ENCODE results near the gene GMDS. TPM values are rescaled to one million over a fixed set of nuclear protein-coding genes. Genes with fewer than 3 reads are reported as not detected.

The GMDS gene
- total and polyA plus RNA-seq, 2 experiments from 2014 or later, result 3.0 to 12.6 TPM

DNA sequence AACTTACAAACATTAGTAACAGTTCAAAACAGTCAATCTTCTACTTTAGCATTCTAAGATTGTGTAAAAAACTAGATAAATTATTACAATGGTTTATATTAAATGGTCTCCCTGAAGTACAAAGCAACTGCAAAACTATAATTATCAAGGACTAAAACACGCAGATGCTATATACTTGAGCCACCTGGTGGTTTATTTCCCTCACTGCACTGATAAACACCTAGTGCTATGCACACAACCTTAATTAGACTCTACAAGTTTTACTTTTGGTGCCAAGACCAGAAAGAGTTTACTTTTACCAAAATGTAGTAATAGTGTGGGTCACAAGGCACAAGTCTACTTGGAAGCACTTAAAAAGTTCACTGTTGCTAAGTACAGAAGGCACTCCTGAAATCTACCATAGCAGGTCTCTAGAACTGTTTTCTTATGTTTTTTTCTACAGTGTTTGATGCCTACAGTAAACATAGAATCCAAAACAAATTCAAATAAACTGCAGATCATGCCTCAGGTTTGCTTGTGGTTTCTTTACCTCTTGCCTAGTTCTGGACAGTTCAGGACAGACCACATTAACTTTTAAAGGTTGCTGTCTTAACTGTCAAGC is 49.2 kb downstream of the GMDS start:
- H3K4me3 ChIP-seq, result no peak overlapping the region
- H3K9me3 ChIP-seq (ENCODE audit: low read depth), result no peaks in the 10 kb centered on the region
- WGBS, 2 experiments (ENCODE audit: low coverage in 1 of 2, low lambda C conversion rate in 2 of 2, missing lambda C conversion rate in 2 of 2), result 11 to 12% methylated on average over 1 of the region's 1 CpG
- H3K4me2 ChIP-seq (ENCODE audit: unreplicated experiment), result no peak overlapping the region
- H3K9ac ChIP-seq, result no peak overlapping the region
- peak; percentile 70 for DNase-seq
- H4K20me1 ChIP-seq (ENCODE audit: insufficient read depth), result no peaks in the 10 kb centered on the region
- H3K27ac ChIP-seq, result no peak overlapping the region
- in situ Hi-C loops (cut with MboI), result no loop called here
- no peaks in the 10 kb centered on the region for H3K79me2 ChIP-seq (ENCODE audit: insufficient read depth)
- TF ChIP-seq EZH2 (IDR thresholded peaks at IDR 0.05; ENCODE audit: insufficient read depth, poor library complexity, severe bottlenecking) (no peak), EZH2phosphoT487 (IDR thresholded peaks at IDR 0.05; ENCODE audit: insufficient read depth, low read depth) (no peak)
- H3K9me2 ChIP-seq (ENCODE audit: insufficient read depth), result no peaks in the 10 kb centered on the region
- no peaks in the 10 kb centered on the region for H3K36me3 ChIP-seq (ENCODE audit: low read depth)
- H3K27me3 ChIP-seq (replicated peaks; ENCODE audit: insufficient read depth), result no peaks in the 10 kb centered on the region
- H3F3A ChIP-seq (ENCODE audit: insufficient read depth), result no peaks in the 10 kb centered on the region
- H2AFZ ChIP-seq, result no peak overlapping the region
- peaks cover 4% of the 10 kb centered on the region; the same call in 1 of the 2 replicates for H3K4me1 ChIP-seq (ENCODE audit: insufficient read depth)

DNA sequence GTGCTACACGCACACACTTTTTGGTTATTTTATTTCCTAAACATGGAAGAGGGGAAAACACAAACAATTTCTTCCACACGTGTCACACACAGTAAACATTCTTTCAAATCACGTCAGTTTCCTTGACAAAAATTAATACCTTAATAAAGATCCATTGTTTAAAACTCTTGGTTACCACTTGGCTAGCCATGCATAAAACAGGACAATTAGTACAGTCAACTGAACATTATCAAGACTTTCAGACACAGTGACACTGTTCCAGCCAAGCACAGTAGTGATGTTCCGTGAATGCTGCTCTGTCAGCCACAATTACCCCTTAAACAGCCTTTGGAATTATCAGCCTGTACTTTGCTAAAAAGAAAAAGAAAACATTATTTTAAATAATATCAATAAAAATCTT is 50.8 kb downstream of the GMDS start:
- Histone ChIP-seq H3K9me2 (ENCODE audit: insufficient read depth) (no peaks in the 10 kb centered on the region), H3K4me3 (no peak overlapping the region), H3K27me3 (replicated peaks; ENCODE audit: insufficient read depth) (no peaks in the 10 kb centered on the region), H3K36me3 (ENCODE audit: low read depth) (no peaks in the 10 kb centered on the region), H3K9me3 (ENCODE audit: low read depth) (no peaks in the 10 kb centered on the region), H3K9ac (no peak overlapping the region), H3K27ac (no peak overlapping the region), H3F3A (ENCODE audit: insufficient read depth) (no peaks in the 10 kb centered on the region), H3K4me2 (ENCODE audit: unreplicated experiment) (no peak overlapping the region), H2AFZ (no peak overlapping the region), H3K4me1 (ENCODE audit: insufficient read depth) (peaks cover 4% of the 10 kb centered on the region; the same call in 1 of the 2 replicates), H3K79me2 (ENCODE audit: insufficient read depth) (no peaks in the 10 kb centered on the region), H4K20me1 (ENCODE audit: insufficient read depth) (no peaks in the 10 kb centered on the region)
- in situ Hi-C loops (cut with MboI), result no loop called here
- DNase-seq, result no peak
- 94 to 98% methylated on average over 4 of the region's 4 CpGs for WGBS, 2 experiments (ENCODE audit: low coverage in 1 of 2, low lambda C conversion rate in 2 of 2, missing lambda C conversion rate in 2 of 2)
- no peak for TF ChIP-seq EZH2phosphoT487 (IDR thresholded peaks at IDR 0.05; ENCODE audit: insufficient read depth, low read depth)
- no peak for TF ChIP-seq EZH2 (IDR thresholded peaks at IDR 0.05; ENCODE audit: insufficient read depth, poor library complexity, severe bottlenecking)

DNA sequence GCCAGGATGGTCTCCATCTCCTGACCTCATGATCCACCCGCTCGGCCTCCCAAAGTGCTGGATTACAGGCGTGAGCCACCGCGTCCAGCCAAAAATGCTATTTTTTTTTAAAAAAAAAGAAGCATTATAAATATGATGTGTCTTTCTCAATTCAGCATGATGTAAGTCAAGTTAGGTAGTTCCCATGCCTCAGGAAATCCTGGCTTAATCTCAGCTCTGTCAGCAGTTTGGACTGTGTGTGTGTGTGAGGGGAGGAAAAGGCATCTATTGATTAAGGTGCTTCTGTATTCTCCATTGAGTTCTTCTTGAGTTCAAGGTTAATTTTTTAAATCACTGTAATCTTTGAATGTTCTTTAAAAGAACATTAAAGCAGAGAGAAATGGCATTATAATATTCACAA is 51.5 kb downstream of the GMDS start:
- in situ Hi-C loops (cut with MboI), result no loop called here

DNA sequence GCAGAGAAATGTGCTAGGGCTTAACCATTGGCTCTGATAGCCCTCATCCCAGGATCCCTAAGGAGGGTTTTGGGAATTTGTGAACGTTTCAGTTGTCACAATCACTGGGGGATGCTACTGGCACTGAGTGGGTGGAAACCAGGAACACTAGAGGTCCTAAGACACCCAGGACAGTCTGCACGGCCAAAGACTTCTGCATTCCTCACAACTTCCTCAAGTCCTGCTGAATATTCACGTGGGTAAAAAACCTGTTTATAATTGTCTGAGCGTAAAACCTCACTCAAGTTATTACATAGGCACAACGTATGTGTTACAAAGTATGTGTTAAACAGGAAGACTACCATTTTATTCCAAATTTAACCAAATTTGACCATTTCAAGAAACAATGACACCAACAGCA is 52.4 kb downstream of the GMDS start:
- no peaks in the 10 kb centered on the region for H4K20me1 ChIP-seq (ENCODE audit: insufficient read depth)
- no peaks in the 10 kb centered on the region for H3K9me2 ChIP-seq (ENCODE audit: insufficient read depth)
- H3K27ac ChIP-seq, result no peak overlapping the region
- no peaks in the 10 kb centered on the region for H3K36me3 ChIP-seq (ENCODE audit: low read depth)
- TF ChIP-seq EZH2phosphoT487 (IDR thresholded peaks at IDR 0.05; ENCODE audit: insufficient read depth, low read depth) (no peak), EZH2 (IDR thresholded peaks at IDR 0.05; ENCODE audit: insufficient read depth, poor library complexity, severe bottlenecking) (no peak)
- no peak overlapping the region for H3K4me3 ChIP-seq
- 79 to 80% methylated on average over 5 of the region's 5 CpGs for WGBS, 2 experiments (ENCODE audit: low coverage in 1 of 2, low lambda C conversion rate in 2 of 2, missing lambda C conversion rate in 2 of 2)
- no peaks in the 10 kb centered on the region for H3K79me2 ChIP-seq (ENCODE audit: insufficient read depth)
- H3K4me2 ChIP-seq (ENCODE audit: unreplicated experiment), result no peak overlapping the region
- no peaks in the 10 kb centered on the region for H3K9me3 ChIP-seq (ENCODE audit: low read depth)
- peaks cover 4% of the 10 kb centered on the region; the same call in 1 of the 2 replicates for H3K4me1 ChIP-seq (ENCODE audit: insufficient read depth)
- no peaks in the 10 kb centered on the region for H3F3A ChIP-seq (ENCODE audit: insufficient read depth)
- in situ Hi-C loops (cut with MboI), result no loop called here
- H3K27me3 ChIP-seq (replicated peaks; ENCODE audit: insufficient read depth), result no peaks in the 10 kb centered on the region
- H3K9ac ChIP-seq, result no peak overlapping the region
- no peak for DNase-seq
- H2AFZ ChIP-seq, result no peak overlapping the region

More for the DNA sequence above, 51.5 kb downstream of the GMDS start:
- H2AFZ ChIP-seq, result no peak overlapping the region
- H3K9me3 ChIP-seq (ENCODE audit: low read depth), result no peaks in the 10 kb centered on the region
- H3K4me3 ChIP-seq, result no peak overlapping the region
- no peaks in the 10 kb centered on the region for H3F3A ChIP-seq (ENCODE audit: insufficient read depth)
- H3K27ac ChIP-seq, result no peak overlapping the region
- H3K36me3 ChIP-seq (ENCODE audit: low read depth), result no peaks in the 10 kb centered on the region
- 96 to 97% methylated on average over 5 of the region's 5 CpGs for whole genome bisulfite sequencing, 2 experiments (ENCODE audit: low coverage in 1 of 2, low lambda C conversion rate in 2 of 2, missing lambda C conversion rate in 2 of 2)
- TF ChIP-seq EZH2phosphoT487 (IDR thresholded peaks at IDR 0.05; ENCODE audit: insufficient read depth, low read depth), result no peak
- peaks cover 4% of the 10 kb centered on the region; the same call in 1 of the 2 replicates for H3K4me1 ChIP-seq (ENCODE audit: insufficient read depth)
- no peaks in the 10 kb centered on the region for H4K20me1 ChIP-seq (ENCODE audit: insufficient read depth)
- H3K27me3 ChIP-seq (replicated peaks; ENCODE audit: insufficient read depth), result no peaks in the 10 kb centered on the region
- H3K9me2 ChIP-seq (ENCODE audit: insufficient read depth), result no peaks in the 10 kb centered on the region
- no peak for DNase-seq
- H3K9ac ChIP-seq, result no peak overlapping the region
- H3K4me2 ChIP-seq (ENCODE audit: unreplicated experiment), result no peak overlapping the region
- H3K79me2 ChIP-seq (ENCODE audit: insufficient read depth), result no peaks in the 10 kb centered on the region

DNA sequence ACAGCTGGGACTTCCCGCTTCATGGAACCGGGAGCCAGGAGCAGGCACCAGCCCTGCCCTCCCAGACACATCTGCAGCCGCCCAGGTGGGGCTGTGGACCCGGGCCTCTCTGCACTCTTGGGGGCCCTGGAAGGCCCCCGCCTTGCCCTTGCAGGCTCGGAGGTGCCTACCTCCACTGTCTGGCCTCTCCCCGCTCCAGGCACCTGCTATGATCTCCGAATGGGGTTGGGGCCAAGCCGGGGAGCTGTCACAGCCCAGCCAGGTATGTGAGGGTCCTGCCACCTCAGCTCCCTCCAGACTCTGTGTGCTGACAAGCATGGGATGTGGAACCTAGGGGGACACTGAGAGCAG is 54.0 kb downstream of the GMDS start:
- H3K9me3 ChIP-seq (ENCODE audit: low read depth), result no peaks in the 10 kb centered on the region
- H2AFZ ChIP-seq, result no peak overlapping the region
- no peak overlapping the region for H3K27ac ChIP-seq
- no peak overlapping the region for H3K9ac ChIP-seq
- WGBS, 2 experiments (ENCODE audit: low coverage in 1 of 2, low lambda C conversion rate in 2 of 2, missing lambda C conversion rate in 2 of 2), result 88 to 97% methylated on average over 9 of the region's 9 CpGs
- TF ChIP-seq EZH2phosphoT487 (IDR thresholded peaks at IDR 0.05; ENCODE audit: insufficient read depth, low read depth) (no peak), EZH2 (IDR thresholded peaks at IDR 0.05; ENCODE audit: insufficient read depth, poor library complexity, severe bottlenecking) (no peak)
- no peak for DNase-seq
- no peaks in the 10 kb centered on the region for H3K9me2 ChIP-seq (ENCODE audit: insufficient read depth)
- no peaks in the 10 kb centered on the region for H4K20me1 ChIP-seq (ENCODE audit: insufficient read depth)
- H3K4me3 ChIP-seq, result no peak overlapping the region
- no peaks in the 10 kb centered on the region for H3K4me1 ChIP-seq (ENCODE audit: insufficient read depth)
- no peaks in the 10 kb centered on the region for H3K79me2 ChIP-seq (ENCODE audit: insufficient read depth)
- no peak overlapping the region for H3K4me2 ChIP-seq (ENCODE audit: unreplicated experiment)
- in situ Hi-C loops (cut with MboI), result no loop called here
- no peaks in the 10 kb centered on the region for H3F3A ChIP-seq (ENCODE audit: insufficient read depth)
- H3K27me3 ChIP-seq (replicated peaks; ENCODE audit: insufficient read depth), result no peaks in the 10 kb centered on the region
- no peaks in the 10 kb centered on the region for H3K36me3 ChIP-seq (ENCODE audit: low read depth)
